Hindlimb muscle (tissue), 1 donor: ENCODE measurements around the gene STARD3. TPM values are rescaled to one million over a fixed set of nuclear protein-coding genes. Genes with fewer than 3 reads are reported as not detected.

Experiments used
- polyA plus RNA-seq: library from polyadenylated mRNA; unstranded; fragments of 120-200 nt; gene quantifications from one replicate; pipeline ENCODE4 v1.2.1, GENCODE V29; 2013; ENCODE audit not compliant: insufficient read length

Gene STARD3
- polyA plus RNA-seq, 1 donor: 36.2 TPM

Other genes with a start within 250 kb of the STARD3 start
- gene FBXL20, start 235.5 kb upstream of the STARD3 start, polyA plus RNA-seq: 7.5 TPM
- gene MED1, start 185.9 kb upstream of the STARD3 start, polyA plus RNA-seq: 27.0 TPM
- gene CDK12, start 175.7 kb upstream of the STARD3 start, polyA plus RNA-seq: 33.8 TPM
- gene NEUROD2, start 29.2 kb upstream of the STARD3 start, polyA plus RNA-seq: 0.05 TPM
- gene PPP1R1B, start 10.2 kb upstream of the STARD3 start, polyA plus RNA-seq: 4.5 TPM
- 345 TPM for gene TCAP, start 28.2 kb downstream of the STARD3 start, polyA plus RNA-seq
- 5.0 TPM for gene PNMT, start 31.3 kb downstream of the STARD3 start, polyA plus RNA-seq
- gene PGAP3, start 50.9 kb downstream of the STARD3 start, polyA plus RNA-seq: 23.3 TPM
- gene ERBB2, start 62.9 kb downstream of the STARD3 start, polyA plus RNA-seq: 178 TPM
- gene MIEN1, start 93.4 kb downstream of the STARD3 start, polyA plus RNA-seq: 19.7 TPM
- 0.72 TPM for gene GRB7, start 100.8 kb downstream of the STARD3 start, polyA plus RNA-seq
- gene IKZF3, start 227.2 kb downstream of the STARD3 start, polyA plus RNA-seq: 0.17 TPM
- not detected for gene ZPBP2, start 231.1 kb downstream of the STARD3 start, polyA plus RNA-seq